ENCODE results near the gene DNAJB13. TPM values are rescaled to one million over a fixed set of nuclear protein-coding genes. Genes with fewer than 3 reads are reported as not detected.
A peak's percentile ranks its signal among the peaks of the same experiment; 100 is the strongest.

The DNAJB13 gene
- total and polyA plus RNA-seq, 2 donors (not counting 1 experiment from before 2014, with no cell fraction given) = 0.15 to 0.27 TPM

- 88% methylated on average over 3 of the region's 14 CpGs for WGBS (ENCODE audit: insufficient coverage)
- H3K9ac ChIP-seq (ENCODE audit: low read length) = peak overlapping the region; percentile 40
- ChIA-PET CTCF (interaction anchor here (0.7 to 2.6 kb wide), 10 partner anchors 8 to 48 kb away, joined by 3 to 12 read pairs (median 4); no protein-coding TSS in a partner anchor), POLR2A (interaction anchor here (0.6 to 2.7 kb wide), 10 partner anchors 9 to 244 kb away, joined by 3 to 56 read pairs (median 6); partner anchors contain the start of gene UCP2)
- intact Hi-C loops (cut with micrococcal nuclease) = no loop called here
- ATAC-seq (ENCODE audit: low read depth) (peak; percentile 1), DNase-seq (no peak)
- Mint-ChIP-seq H3K9me3 (ENCODE audit: insufficient read depth) (no peaks in the 10 kb centered on the region), H3K27ac (peak overlapping the region; percentile 97), H3K4me3 (peak overlapping the region; percentile 73), H3K27me3 (no peaks in the 10 kb centered on the region), H3K4me1 (peaks cover 72% of the 10 kb centered on the region)
- no peaks in the 10 kb centered on the region for H3K27me3 ChIP-seq (replicated peaks in 1 of 4; ENCODE audit: control extremely low read depth in 1 of 4, control insufficient read depth in 3 of 4, insufficient read depth in 4 of 4, low read length in 3 of 4)
- H2AFZ ChIP-seq (ENCODE audit: insufficient read depth, low read depth, low read length, poor library complexity, severe bottlenecking) = no peak overlapping the region
- H3K36me3 ChIP-seq (replicated peaks in 1 of 2; ENCODE audit: control extremely low read depth in 1 of 2, control insufficient read depth in 1 of 2, extremely low read depth in 1 of 2, insufficient read depth in 2 of 2, low read length in 1 of 2) = peaks cover 0 to 10% of the 10 kb centered on the region in 2 experiments
- H4K20me1 ChIP-seq (ENCODE audit: control insufficient read depth, insufficient read depth, low read length, poor library complexity, severe bottlenecking) = no peaks in the 10 kb centered on the region
- TF ChIP-seq CTCF (IDR thresholded peaks at IDR 0.05) (no peak), EZH2 (IDR thresholded peaks at IDR 0.05; ENCODE audit: borderline replicate concordance, insufficient read depth, low read depth, low read length, poor library complexity, severe bottlenecking) (no peak)
- peaks cover 7% of the 10 kb centered on the region for H3K79me2 ChIP-seq (ENCODE audit: control insufficient read depth, insufficient read depth, low read length)
- peak overlapping the region; percentile 72 to 90 for H3K27ac ChIP-seq (ENCODE audit: low read length in 2 of 2)
- H3K4me2 ChIP-seq (replicated peaks; ENCODE audit: low read depth, low read length, poor library complexity, severe bottlenecking) = peak overlapping the region; percentile 55
- no peaks in the 10 kb centered on the region for H3K9me3 ChIP-seq (ENCODE audit: control extremely low read depth in 1 of 3, control insufficient read depth in 2 of 3, insufficient read depth in 1 of 3, low read length in 2 of 3)
- H3K4me1 ChIP-seq (ENCODE audit: control insufficient read depth in 2 of 2, insufficient read depth in 2 of 2, low read length in 2 of 2) = peaks cover 63 to 67% of the 10 kb centered on the region in 2 donors
- H3K4me3 ChIP-seq (ENCODE audit: control extremely low read depth in 1 of 5, extremely low read depth in 1 of 5, insufficient read depth in 1 of 5, low read depth in 2 of 5, low read length in 4 of 5) = peak overlapping the region in 1 of 5 experiments; percentile 1
Measured at GRCh38 chr11:74012074-74012809, 61.4 kb downstream of the DNAJB13 start.

GRCh38 chr11:74013141-74013540 is 62.3 kb downstream of the DNAJB13 start:
- Histone ChIP-seq H3K4me1 (ENCODE audit: control insufficient read depth in 2 of 2, insufficient read depth in 2 of 2, low read length in 2 of 2) (peaks cover 63 to 67% of the 10 kb centered on the region in 2 donors), H3K4me3 (ENCODE audit: control extremely low read depth in 1 of 5, extremely low read depth in 1 of 5, insufficient read depth in 1 of 5, low read depth in 2 of 5, low read length in 4 of 5) (no peak overlapping the region), H3K9me3 (ENCODE audit: control extremely low read depth in 1 of 3, control insufficient read depth in 2 of 3, insufficient read depth in 1 of 3, low read length in 2 of 3) (no peaks in the 10 kb centered on the region), H4K20me1 (ENCODE audit: control insufficient read depth, insufficient read depth, low read length, poor library complexity, severe bottlenecking) (no peaks in the 10 kb centered on the region), H3K27me3 (replicated peaks in 1 of 4; ENCODE audit: control extremely low read depth in 1 of 4, control insufficient read depth in 3 of 4, insufficient read depth in 4 of 4, low read length in 3 of 4) (no peaks in the 10 kb centered on the region), H3K4me2 (replicated peaks; ENCODE audit: low read depth, low read length, poor library complexity, severe bottlenecking) (peak overlapping the region; percentile 1), H3K27ac (ENCODE audit: low read length in 2 of 2) (peak overlapping the region in 1 of 2 donors; percentile 90), H3K36me3 (replicated peaks in 1 of 2; ENCODE audit: control extremely low read depth in 1 of 2, control insufficient read depth in 1 of 2, extremely low read depth in 1 of 2, insufficient read depth in 2 of 2, low read length in 1 of 2) (peaks cover 0 to 12% of the 10 kb centered on the region in 2 experiments), H3K9ac (ENCODE audit: low read length) (no peak overlapping the region), H3K79me2 (ENCODE audit: control insufficient read depth, insufficient read depth, low read length) (peaks cover 7% of the 10 kb centered on the region), H2AFZ (ENCODE audit: insufficient read depth, low read depth, low read length, poor library complexity, severe bottlenecking) (no peak overlapping the region)
- Mint-ChIP-seq H3K27ac (peak overlapping the region; percentile 97), H3K9me3 (ENCODE audit: insufficient read depth) (no peaks in the 10 kb centered on the region), H3K4me1 (peaks cover 72% of the 10 kb centered on the region), H3K27me3 (no peaks in the 10 kb centered on the region), H3K4me3 (peak overlapping the region; percentile 19)
- ChIA-PET POLR2A (interaction anchor here (0.6 to 2.1 kb wide), 4 partner anchors 8 to 31 kb away, joined by 4 to 10 read pairs (median 5); partner anchors contain the start of gene UCP2), CTCF (interaction anchor here (0.7 to 1.8 kb wide), 4 partner anchors 18 to 49 kb away, joined by 3 to 4 read pairs (median 4); no protein-coding TSS in a partner anchor)
- ATAC-seq (ENCODE audit: low read depth) (no peak), DNase-seq (no peak)
- TF ChIP-seq EZH2 (IDR thresholded peaks at IDR 0.05; ENCODE audit: borderline replicate concordance, insufficient read depth, low read depth, low read length, poor library complexity, severe bottlenecking) (no peak), CTCF (IDR thresholded peaks at IDR 0.05) (no peak)
- WGBS (ENCODE audit: insufficient coverage) = 99% methylated on average over 5 of the region's 8 CpGs
- intact Hi-C loops (cut with micrococcal nuclease) = no loop called here
